PC-9 (cell line): ENCODE measurements around the gene B4GALNT3. TPM values are rescaled to one million over a fixed set of nuclear protein-coding genes. Genes with fewer than 3 reads are reported as not detected.

Source experiments
- BruUV-seq: library from RNA; stranded (reverse); fragments of 400-500 nt; replicated peaks from 2 replicates; lab custom pipeline; 2021; lab: Mats Ljungman, UMichigan
- CTCF ChIA-PET: fragments of 300-600 bp; sonication (Branson Sonifier 250); formaldehyde crosslinking; loops from one replicate; lab custom pipeline; 2022; ENCODE audit warnings: antibody characterized with exemption; lab: Charles Lee
- POLR2A ChIA-PET: fragments of 300-600 bp; sonication (Branson Sonifier 250); formaldehyde crosslinking; loops from one replicate; lab custom pipeline; 2022; ENCODE audit warnings: antibody characterized with exemption; ENCODE audit not compliant: unreplicated experiment; lab: Charles Lee
- DNase-seq, 2 experiments: peaks; one replicate each; pipeline versions ENCODE4 v3.0.0 to v3.0.0-alpha.2; 2015 to 2022; ENCODE audit warnings: mixed read lengths in 1 of 2
- H2AFZ ChIP-seq: fragments of 200-600 bp; sonication (generic); 2 replicates; pipeline ENCODE4 v1.8.1; 2017; ENCODE audit warnings: antibody characterized with exemption
- H3F3A ChIP-seq: fragments of 200-600 bp; sonication (generic); 2 replicates; pipeline ENCODE4 v1.8.1; 2017; ENCODE audit warnings: antibody characterized with exemption, mild to moderate bottlenecking, low read depth; ENCODE audit not compliant: insufficient read depth
- H3K27ac ChIP-seq: fragments of 200-600 bp; sonication (generic); 2 replicates; pipeline ENCODE4 v1.6.1; 2016; ENCODE audit warnings: mixed run types
- H3K27me3 ChIP-seq: fragments of 200-600 bp; sonication (generic); 2 replicates; pipeline ENCODE4 v1.6.1; 2016; ENCODE audit warnings: low read depth, mixed run types; ENCODE audit not compliant: insufficient read depth
- H3K36me3 ChIP-seq: fragments of 200-600 bp; sonication (generic); 2 replicates; pipeline ENCODE4 v1.6.1; 2016; ENCODE audit warnings: low read depth, mixed run types
- H3K4me1 ChIP-seq: fragments of 200-600 bp; sonication (generic); replicated peaks from 2 replicates; pipeline ENCODE4 v1.6.1; 2016; ENCODE audit warnings: mixed run types; ENCODE audit not compliant: insufficient read depth
- H3K4me2 ChIP-seq: fragments of 200-600 bp; sonication (generic); 2 replicates; pipeline ENCODE4 v1.6.1; 2017; ENCODE audit warnings: mixed run types
- H3K4me3 ChIP-seq: fragments of 200-600 bp; sonication (generic); 2 replicates; pipeline ENCODE4 v1.6.1; 2016; ENCODE audit warnings: mixed run types
- H3K79me2 ChIP-seq: fragments of 200-600 bp; sonication (generic); 2 replicates; pipeline ENCODE4 v1.6.1; 2017; ENCODE audit warnings: low read depth, mixed run types
- H3K9me2 ChIP-seq: fragments of 200-600 bp; sonication (generic); 2 replicates; pipeline ENCODE4 v1.8.1; 2017; ENCODE audit warnings: mild to moderate bottlenecking; ENCODE audit not compliant: insufficient read depth
- H3K9me3 ChIP-seq: fragments of 200-600 bp; sonication (generic); 2 replicates; pipeline ENCODE4 v1.8.1; 2016; ENCODE audit warnings: low read depth; ENCODE audit not compliant: insufficient read depth
- H4K20me1 ChIP-seq: fragments of 200-600 bp; sonication (generic); 2 replicates; pipeline ENCODE4 v1.8.1; 2017; ENCODE audit not compliant: insufficient read depth
- CTCF ChIP-seq: fragments of 200-600 bp; sonication (generic); conservative IDR thresholded peaks from 2 replicates; pipeline ENCODE4 v1.6.1; 2017; ENCODE audit warnings: mixed run types, antibody characterized with exemption, mild to moderate bottlenecking, moderate library complexity
- EZH2 ChIP-seq: fragments of 200-600 bp; sonication (generic); IDR thresholded peaks from 2 replicates; pipeline ENCODE4 v1.8.0; 2017; ENCODE audit warnings: antibody characterized with exemption, low read depth
- intact Hi-C: fragments of 100-400 bp; cut with micrococcal nuclease; formaldehyde crosslinking; loops from one replicate; pipeline ENCODE4 v1.10.0; 2022; ENCODE audit not compliant: unreplicated experiment
- total RNA-seq: library from RNA; stranded (reverse); gene quantifications from 2 replicates; pipeline ENCODE4 v1.2.3, GENCODE V29; 2021

B4GALNT3 gene
- total RNA-seq, 1 experiment from 2014 or later = 8.0 TPM

DNA sequence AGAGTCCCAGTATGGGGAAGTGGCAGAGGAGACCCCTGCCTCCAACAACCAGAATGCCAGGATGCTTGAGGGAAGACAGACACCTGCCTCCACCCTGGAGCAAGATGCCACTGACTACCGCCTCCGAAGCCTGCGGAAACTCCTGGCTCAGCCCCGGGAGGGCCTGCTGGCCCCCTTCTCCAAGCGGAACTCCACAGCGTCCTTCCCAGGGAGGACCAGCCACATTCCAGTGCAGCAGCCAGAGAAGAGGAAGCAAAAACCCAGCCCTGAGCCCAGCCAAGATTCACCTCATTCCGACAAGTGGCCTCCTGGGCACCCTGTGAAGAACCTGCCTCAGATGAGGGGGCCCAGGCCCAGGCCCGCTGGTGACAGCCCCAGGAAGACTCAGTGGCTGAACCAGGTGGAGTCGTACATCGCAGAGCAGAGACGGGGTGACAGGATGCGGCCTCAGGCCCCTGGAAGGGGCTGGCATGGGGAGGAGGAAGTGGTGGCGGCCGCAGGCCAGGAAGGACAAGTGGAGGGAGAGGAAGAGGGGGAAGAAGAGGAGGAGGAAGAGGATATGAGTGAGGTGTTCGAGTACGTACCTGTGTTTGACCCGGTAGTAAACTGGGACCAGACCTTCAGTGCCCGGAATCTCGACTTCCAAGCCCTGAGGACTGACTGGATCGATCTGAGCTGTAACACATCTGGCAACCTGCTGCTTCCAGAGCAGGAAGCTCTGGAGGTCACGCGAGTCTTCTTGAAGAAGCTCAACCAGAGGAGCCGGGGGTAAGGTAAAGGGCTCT, 93.7 kb downstream of the B4GALNT3 start:
- H4K20me1 ChIP-seq = no peaks in the 10 kb centered on the region
- no peaks in the 10 kb centered on the region for H3K9me3 ChIP-seq
- CTCF ChIA-PET = no interaction called here
- H3K27me3 ChIP-seq = no peaks in the 10 kb centered on the region
- peaks cover 5% of the 10 kb centered on the region; the same call in 1 of the 2 replicates for H3K4me1 ChIP-seq
- no peak overlapping the region for H3K4me2 ChIP-seq
- TF ChIP-seq EZH2 = no peak
- no peak for TF ChIP-seq CTCF
- H3K36me3 ChIP-seq = no peaks in the 10 kb centered on the region
- no peak overlapping the region for H2AFZ ChIP-seq
- intact Hi-C loops = no loop called here
- POLR2A ChIA-PET = no interaction called here
- H3F3A ChIP-seq = peaks cover 8% of the 10 kb centered on the region; the same call in 1 of the 2 replicates
- H3K9me2 ChIP-seq = no peaks in the 10 kb centered on the region
- H3K27ac ChIP-seq = no peak overlapping the region
- BruUV-seq = no TSS peak
- no peak overlapping the region for H3K4me3 ChIP-seq
- no peaks in the 10 kb centered on the region for H3K79me2 ChIP-seq
- DNase-seq = no peak

DNA sequence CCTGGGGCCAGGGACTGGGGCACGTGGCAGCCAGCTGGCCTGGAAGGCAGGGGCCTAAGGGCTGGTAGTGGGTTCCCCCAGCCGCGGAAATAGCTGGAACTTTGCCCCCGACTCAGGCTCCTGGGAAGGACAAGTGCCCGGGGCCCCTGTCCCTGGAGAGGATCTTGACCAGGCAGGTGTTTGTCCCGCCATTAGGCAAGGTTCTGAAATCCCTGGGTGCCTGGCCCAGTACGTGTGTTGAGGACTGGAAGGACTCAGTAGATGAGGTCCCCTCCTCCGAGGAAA, 94.2 kb downstream of the B4GALNT3 start:
- Histone ChIP-seq H3K9me2 (no peaks in the 10 kb centered on the region), H3K4me2 (no peak overlapping the region), H3K4me1 (peaks cover 5% of the 10 kb centered on the region; the same call in 1 of the 2 replicates), H3K36me3 (no peaks in the 10 kb centered on the region), H3F3A (peaks cover 8% of the 10 kb centered on the region; the same call in 1 of the 2 replicates), H4K20me1 (no peaks in the 10 kb centered on the region), H2AFZ (no peak overlapping the region), H3K9me3 (no peaks in the 10 kb centered on the region), H3K4me3 (no peak overlapping the region), H3K79me2 (no peaks in the 10 kb centered on the region), H3K27me3 (peaks cover 1% of the 10 kb centered on the region; the same call in 1 of the 2 replicates), H3K27ac (no peak overlapping the region)
- intact Hi-C loops = no loop called here
- BruUV-seq = no TSS peak
- no peak for TF ChIP-seq EZH2
- no peak for TF ChIP-seq CTCF
- ChIA-PET POLR2A (no interaction called here), CTCF (interaction anchor here (0.6 to 0.7 kb wide), 4 partner anchors 16 to 391 kb away, joined by 3 to 7 read pairs (median 4); no protein-coding TSS in a partner anchor)
- DNase-seq = no peak

GRCh38 chr12:556498-556897, 96.8 kb downstream of the B4GALNT3 start:
- POLR2A ChIA-PET = no interaction called here
- BruUV-seq = no TSS peak
- no peak for DNase-seq

More at GRCh38 chr12:556498-556897, 96.8 kb downstream of the B4GALNT3 start:
- Histone ChIP-seq H3K79me2 (no peaks in the 10 kb centered on the region), H3K27ac (no peak overlapping the region), H3K4me3 (no peak overlapping the region), H2AFZ (no peak overlapping the region), H4K20me1 (no peaks in the 10 kb centered on the region), H3K9me3 (no peaks in the 10 kb centered on the region), H3K27me3 (peaks cover 14% of the 10 kb centered on the region; the same call in 1 of the 2 replicates), H3K4me2 (no peak overlapping the region), H3K4me1 (peaks cover 5% of the 10 kb centered on the region; the same call in 1 of the 2 replicates), H3K36me3 (no peaks in the 10 kb centered on the region), H3F3A (peaks cover 8% of the 10 kb centered on the region; the same call in 1 of the 2 replicates), H3K9me2 (no peaks in the 10 kb centered on the region)
- intact Hi-C loops = no loop called here
- TF ChIP-seq EZH2 (no peak), CTCF (no peak)
- CTCF ChIA-PET = interaction anchor here (0.8 to 0.9 kb wide), 2 partner anchors 9 to 53 kb away, joined by 3 read pairs; no protein-coding TSS in a partner anchor
